HG03064 (cell line): Measurements from ENCODE around the gene EQTN.

Experiments
- ATAC-seq: cut with Tn5 transposase; IDR thresholded peaks from one replicate; pipeline ENCODE4 v1.9.1; 2021; ENCODE audit warnings: low read depth; ENCODE audit not compliant: unreplicated experiment

The EQTN gene

DNA sequence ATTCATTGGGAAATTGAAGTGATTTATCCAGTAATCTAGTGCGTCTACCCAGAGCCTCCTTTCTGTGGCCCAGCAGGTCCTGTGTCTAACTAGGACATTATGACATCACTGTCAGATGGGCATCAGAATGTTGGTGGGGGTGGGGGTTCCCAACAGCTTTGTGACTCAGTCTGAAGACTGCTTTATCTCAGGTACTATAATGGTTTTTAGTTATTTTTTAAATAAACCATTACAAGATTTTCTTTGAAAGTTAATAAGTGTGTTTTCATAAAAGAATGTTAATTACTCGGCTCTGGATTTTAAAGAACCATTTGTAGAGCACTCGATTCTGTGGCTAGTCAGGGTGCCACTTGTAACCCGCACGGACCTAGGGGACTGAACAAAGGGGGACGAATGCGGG is at the start of gene EQTN:
TSS of gene EQTN (minus strand) at position 101 of the 400 bp plus-strand sequence. CDS start at position 6, 95 bp downstream.
- no peak for ATAC-seq

GRCh38 chr9:27344776-27345175 is 47.8 kb upstream of the EQTN start:
- no peak for ATAC-seq

- ATAC-seq, result no peak
These were observed 44.8 kb upstream of the EQTN start for GRCh38 chr9:27341545-27342294.

GRCh38 chr9:27340961-27341511 is 44.1 kb upstream of the EQTN start:
- ATAC-seq, result no peak

DNA sequence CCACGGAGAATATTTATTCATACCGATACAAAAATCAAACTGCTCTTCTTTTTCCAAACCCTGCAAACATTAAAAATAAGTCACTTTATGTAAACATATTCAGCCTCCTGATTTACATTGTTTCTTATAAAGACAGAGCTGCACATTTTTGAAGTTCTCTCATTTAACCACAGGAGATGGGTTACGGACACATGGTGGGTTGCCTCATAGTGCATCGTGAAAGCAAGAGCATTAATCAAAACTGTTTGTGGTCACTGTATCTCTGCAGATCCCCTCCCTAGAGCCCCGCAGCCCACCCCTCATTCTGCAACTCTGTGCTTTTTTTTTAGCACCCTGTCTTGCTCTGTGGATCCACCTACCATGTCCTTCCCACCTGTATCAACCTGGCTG is 43.3 kb upstream of the EQTN start:
- ATAC-seq, result no peak

- no peak for ATAC-seq
These were observed 42.8 kb upstream of the EQTN start for GRCh38 chr9:27339661-27340284.

- ATAC-seq, result no peak
These were observed 41.6 kb upstream of the EQTN start for GRCh38 chr9:27338527-27338903.

- ATAC-seq, result no peak
These were observed 41.0 kb upstream of the EQTN start for GRCh38 chr9:27337833-27338526.

DNA sequence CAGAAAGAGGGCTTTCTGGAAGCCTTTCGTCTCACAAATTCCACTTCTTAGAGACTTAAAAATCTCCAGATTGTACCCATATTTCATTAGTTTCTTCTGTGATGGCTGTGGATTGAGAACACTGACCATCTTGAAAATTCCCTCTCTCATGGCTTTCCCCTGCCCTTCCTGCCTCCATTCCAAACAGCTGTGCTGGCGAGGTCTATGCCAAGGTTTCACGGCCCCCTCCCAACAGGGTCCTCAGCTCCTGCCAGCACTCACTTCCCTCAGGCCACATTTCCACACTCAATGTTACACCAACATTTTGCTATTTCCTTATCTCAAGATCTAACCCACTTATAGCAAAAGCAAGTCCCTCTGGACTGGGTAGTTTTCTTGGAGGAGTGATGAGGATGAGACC is 40.3 kb upstream of the EQTN start:
- ATAC-seq, result no peak

- no peak for ATAC-seq
These were observed 39.9 kb upstream of the EQTN start for GRCh38 chr9:27336829-27337228.

GRCh38 chr9:27336126-27336525 is 39.2 kb upstream of the EQTN start:
- ATAC-seq, result no peak

GRCh38 chr9:27335075-27335474 is 38.1 kb upstream of the EQTN start:
- ATAC-seq, result no peak

- ATAC-seq, result peak; percentile 63
These were observed 36.5 kb upstream of the EQTN start for GRCh38 chr9:27333241-27334052.

GRCh38 chr9:27331393-27331792 is 34.4 kb upstream of the EQTN start:
- ATAC-seq, result no peak

- ATAC-seq, result no peak
These were observed 32.3 kb upstream of the EQTN start for GRCh38 chr9:27329291-27329690.

DNA sequence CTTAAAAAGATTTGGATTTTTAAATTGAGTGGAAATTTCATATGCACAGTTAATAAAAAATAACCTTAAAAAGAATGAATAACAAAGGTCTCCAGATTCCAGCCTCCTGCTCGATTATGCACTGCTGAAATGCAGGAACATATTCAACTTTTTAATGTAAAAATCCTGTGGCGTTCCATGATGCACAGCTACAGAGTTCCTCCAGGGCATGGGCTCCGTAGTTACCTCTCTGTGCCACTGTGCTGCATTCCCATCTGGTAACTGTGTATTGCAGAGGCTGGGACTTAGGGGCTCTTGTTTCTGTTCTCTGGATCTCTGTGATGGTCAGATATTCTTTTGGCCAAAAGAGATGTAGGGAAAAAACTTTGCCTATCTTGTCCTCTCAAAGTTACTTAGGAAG is 31.5 kb upstream of the EQTN start:
- ATAC-seq, result no peak

GRCh38 chr9:27311184-27311583 is 14.2 kb upstream of the EQTN start:
- ATAC-seq, result no peak

DNA sequence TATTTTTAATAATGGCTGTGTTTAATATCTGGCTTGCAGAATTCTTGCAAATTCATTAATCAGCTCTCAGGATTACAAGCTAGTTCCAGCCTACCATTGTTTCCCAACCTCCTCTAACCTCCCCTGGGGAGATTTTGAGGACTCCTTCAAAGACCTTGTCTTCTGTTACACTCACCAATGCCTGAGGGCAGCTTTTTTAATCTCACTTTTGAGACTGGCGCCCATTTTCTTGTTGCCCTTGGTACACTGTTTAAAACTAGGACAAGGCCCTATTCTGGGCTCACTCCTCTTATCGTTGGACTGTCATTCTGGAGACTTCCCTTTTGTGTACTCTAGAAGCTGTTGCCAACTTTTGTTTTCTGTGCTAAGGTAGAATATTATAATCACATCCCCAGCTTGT is 13.6 kb upstream of the EQTN start:
- no peak for ATAC-seq

DNA sequence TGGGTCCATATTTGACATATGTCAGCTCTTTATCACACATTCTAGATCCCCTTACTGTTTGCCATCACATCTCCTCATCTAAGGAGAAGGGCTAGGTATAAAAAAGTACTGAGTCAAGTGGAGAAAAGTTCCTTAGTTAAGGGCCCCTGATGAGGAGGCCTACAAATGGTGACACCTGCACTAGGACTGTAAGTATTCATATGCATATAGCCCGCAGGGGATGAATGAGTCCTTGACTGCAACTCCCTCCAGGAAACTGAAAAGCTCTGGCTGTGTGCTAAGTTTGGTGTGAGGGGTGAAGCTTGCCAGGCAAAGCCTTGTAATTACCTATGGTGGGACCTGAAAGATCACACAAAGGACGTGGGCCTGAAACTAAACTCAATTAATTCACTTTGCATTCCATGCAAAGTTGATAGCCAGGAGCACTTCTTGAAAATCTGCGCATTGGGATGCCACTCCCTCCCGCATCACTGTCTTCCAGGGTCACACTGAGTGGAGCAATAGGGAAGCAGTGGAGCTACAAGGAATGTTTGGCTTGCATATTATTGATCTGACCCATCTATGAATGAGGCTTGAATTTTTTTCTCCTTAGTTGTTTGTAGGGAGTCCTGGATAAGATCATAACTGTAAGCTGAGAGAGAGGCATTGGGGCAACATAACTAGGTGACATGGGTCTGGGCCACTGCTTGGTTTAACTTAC is 11.9 kb upstream of the EQTN start:
- no peak for ATAC-seq

- ATAC-seq, result no peak
These were observed 7.6 kb upstream of the EQTN start for GRCh38 chr9:27304521-27304920.
